Fibroblast of skin of left biceps (primary cell): ENCODE results near the gene PSG5.
"Not testable (repeated sequence)": the region's sequence is repeated elsewhere in the genome, so short reads cannot be mapped to it uniquely, and the experiment has no call there.

ENCODE experiments used
- DNase-seq, 2 experiments: peaks; one replicate each; pipeline ENCODE4 v3.0.0-alpha.2; 2013; ENCODE audit warnings: low read depth in 2 of 2

Gene PSG5

GRCh38 chr19:43188092-43188491, 1.8 kb upstream of the PSG5 start:
- not testable (repeated sequence) for DNase-seq

GRCh38 chr19:43181869-43182771, 4.2 kb downstream of the PSG5 start:
- peak in 1 of 2 experiments; percentile 39 for DNase-seq

- DNase-seq, result not testable (repeated sequence)
Measured at GRCh38 chr19:43179569-43180147, 6.7 kb downstream of the PSG5 start.

- DNase-seq, result not testable (repeated sequence)
Measured at GRCh38 chr19:43178577-43178976, 7.8 kb downstream of the PSG5 start.

- not testable (repeated sequence) for DNase-seq
Measured at GRCh38 chr19:43165906-43166305, 20.4 kb downstream of the PSG5 start.

- DNase-seq, result not testable (repeated sequence)
Measured at GRCh38 chr19:43163135-43163534, 23.2 kb downstream of the PSG5 start.

- DNase-seq, result not testable (repeated sequence)
Measured at GRCh38 chr19:43162261-43162660, 24.1 kb downstream of the PSG5 start.

GRCh38 chr19:43152214-43152613, 34.1 kb downstream of the PSG5 start:
- no peak for DNase-seq

- not testable (repeated sequence) for DNase-seq
Measured at GRCh38 chr19:43149788-43150187, 36.5 kb downstream of the PSG5 start.

- DNase-seq, result no peak
Measured at GRCh38 chr19:43148233-43148632, 38.1 kb downstream of the PSG5 start.

- DNase-seq, result not testable (repeated sequence)
Measured at GRCh38 chr19:43141763-43142162, 44.6 kb downstream of the PSG5 start.

- no peak for DNase-seq
Measured at GRCh38 chr19:43132696-43133095, 53.6 kb downstream of the PSG5 start.

- DNase-seq, result not testable (repeated sequence)
Measured at GRCh38 chr19:43131281-43131842, 55.0 kb downstream of the PSG5 start.

- not testable (repeated sequence) for DNase-seq
Measured at GRCh38 chr19:43129197-43129596, 57.1 kb downstream of the PSG5 start.

- DNase-seq, result peak; percentile 81 to 87
Measured at GRCh38 chr19:43127336-43127735, 59.0 kb downstream of the PSG5 start.

- no peak for DNase-seq
Measured at GRCh38 chr19:43126720-43127119, 59.6 kb downstream of the PSG5 start.

GRCh38 chr19:43124360-43124759, 62.0 kb downstream of the PSG5 start:
- no peak for DNase-seq

GRCh38 chr19:43120433-43121026, 65.8 kb downstream of the PSG5 start:
- DNase-seq, result peak; percentile 25 to 42

- not testable (repeated sequence) for DNase-seq
Measured at GRCh38 chr19:43119526-43119925, 66.8 kb downstream of the PSG5 start.
